Measurements from ENCODE around the gene HOXC6. TPM values are rescaled to one million over a fixed set of nuclear protein-coding genes. Genes with fewer than 3 reads are reported as not detected.

The HOXC6 gene
- total and polyA plus RNA-seq, 9 of the 15 experiments (the other 6 are each of a cell fraction or from before 2014, with no cell fraction given), result 0.06 to 4.0 (median 1.4) TPM

DNA sequence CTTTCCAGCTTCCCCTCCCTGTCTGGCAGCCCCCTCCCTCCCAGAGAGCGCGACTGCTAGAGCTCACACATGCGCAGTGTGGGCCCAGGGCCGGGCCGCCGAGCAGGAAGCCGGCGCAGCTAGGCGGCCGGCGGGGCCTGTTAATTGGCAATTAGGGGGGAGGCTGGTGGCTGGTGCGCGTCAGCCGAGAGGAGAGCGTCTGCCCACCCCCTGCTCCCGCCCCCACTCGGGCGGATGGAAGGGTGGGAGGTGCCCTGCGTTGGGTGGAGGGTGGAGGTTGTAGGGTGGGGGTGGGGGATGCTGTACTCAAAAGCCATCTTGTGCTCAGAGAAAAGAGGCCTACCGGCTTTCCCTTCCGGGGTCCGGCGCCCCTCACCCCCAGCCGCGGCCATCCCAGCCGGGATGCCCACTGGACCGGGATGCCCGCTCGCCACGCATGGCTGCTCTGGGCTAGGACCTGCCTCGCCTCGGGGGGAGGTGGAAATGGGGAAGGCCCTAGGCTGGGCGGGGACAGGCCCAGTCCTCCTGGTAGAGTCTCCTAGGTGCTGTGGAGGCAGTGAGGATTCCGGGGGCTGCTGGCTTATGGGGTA is 10.3 kb upstream of the HOXC6 start (continued):
- TF ChIP-seq CBX2 (IDR thresholded peaks at IDR 0.05; ENCODE audit: insufficient read depth, low read length, poor library complexity, severe bottlenecking) (no peak), SP1 (CRISPR knock-in tag; IDR thresholded peaks at IDR 0.05) (no peak), GTF2A2 (tag; IDR thresholded peaks at IDR 0.05) (no peak), ZNF41 (CRISPR knock-in tag; conservative IDR thresholded peaks at IDR 0.05) (no peak), ZNF717 (CRISPR knock-in tag; IDR thresholded peaks at IDR 0.05) (no peak), KLF16 (IDR thresholded peaks at IDR 0.05) (no peak), XRCC5 (IDR thresholded peaks at IDR 0.05; ENCODE audit: low read depth, low read length) (0 out of 2 replicates have a peak, but pooled peaks have one; percentile 25), PHTF2 (CRISPR knock-in tag; IDR thresholded peaks at IDR 0.05) (no peak), NCOA6 (IDR thresholded peaks at IDR 0.05) (no peak), PHF8 (IDR thresholded peaks at IDR 0.05; ENCODE audit: borderline replicate concordance, low read length) (peak; percentile 61; the same call in 1 of the 2 replicates), TCF7 (IDR thresholded peaks at IDR 0.05; ENCODE audit: borderline replicate concordance) (no peak), SRSF9 (IDR thresholded peaks at IDR 0.05; ENCODE audit: borderline replicate concordance, low read depth, low read length) (no peak), KDM4B (IDR thresholded peaks at IDR 0.05; ENCODE audit: borderline replicate concordance in 2 of 2, low read depth in 1 of 2) (no peak), ZNF165 (CRISPR knock-in tag; IDR thresholded peaks at IDR 0.05; ENCODE audit: borderline replicate concordance) (no peak), MEF2D (tag; conservative IDR thresholded peaks at IDR 0.05; ENCODE audit: low read depth) (no peak), NR3C1 (CRISPR knock-in tag; IDR thresholded peaks at IDR 0.05) (no peak), BHLHE40 (IDR thresholded peaks at IDR 0.05; ENCODE audit: low read length) (no peak), ZNF444 (CRISPR knock-in tag; IDR thresholded peaks at IDR 0.05) (no peak), SMAD2 (IDR thresholded peaks at IDR 0.05; ENCODE audit: low read depth, low read length) (no peak), FOS (IDR thresholded peaks at IDR 0.05; ENCODE audit: extremely low read depth, insufficient read length) (no peak)
- TF ChIP-seq, protein P1, sequence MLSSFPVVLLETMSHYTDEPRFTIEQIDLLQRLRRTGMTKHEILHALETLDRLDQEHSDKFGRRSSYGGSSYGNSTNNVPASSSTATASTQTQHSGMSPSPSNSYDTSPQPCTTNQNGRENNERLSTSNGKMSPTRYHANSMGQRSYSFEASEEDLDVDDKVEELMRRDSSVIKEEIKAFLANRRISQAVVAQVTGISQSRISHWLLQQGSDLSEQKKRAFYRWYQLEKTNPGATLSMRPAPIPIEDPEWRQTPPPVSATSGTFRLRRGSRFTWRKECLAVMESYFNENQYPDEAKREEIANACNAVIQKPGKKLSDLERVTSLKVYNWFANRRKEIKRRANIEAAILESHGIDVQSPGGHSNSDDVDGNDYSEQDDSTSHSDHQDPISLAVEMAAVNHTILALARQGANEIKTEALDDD (IDR thresholded peaks at IDR 0.05), result no peak
- TF ChIP-seq, protein P2, sequence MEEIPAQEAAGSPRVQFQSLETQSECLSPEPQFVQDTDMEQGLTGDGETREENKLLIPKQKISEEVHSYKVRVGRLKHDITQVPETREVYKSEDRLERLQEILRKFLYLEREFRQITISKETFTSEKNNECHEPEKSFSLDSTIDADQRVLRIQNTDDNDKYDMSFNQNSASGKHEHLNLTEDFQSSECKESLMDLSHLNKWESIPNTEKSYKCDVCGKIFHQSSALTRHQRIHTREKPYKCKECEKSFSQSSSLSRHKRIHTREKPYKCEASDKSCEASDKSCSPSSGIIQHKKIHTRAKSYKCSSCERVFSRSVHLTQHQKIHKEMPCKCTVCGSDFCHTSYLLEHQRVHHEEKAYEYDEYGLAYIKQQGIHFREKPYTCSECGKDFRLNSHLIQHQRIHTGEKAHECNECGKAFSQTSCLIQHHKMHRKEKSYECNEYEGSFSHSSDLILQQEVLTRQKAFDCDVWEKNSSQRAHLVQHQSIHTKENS (CRISPR knock-in tag; IDR thresholded peaks at IDR 0.05), result no peak
- TF ChIP-seq, protein P3, sequence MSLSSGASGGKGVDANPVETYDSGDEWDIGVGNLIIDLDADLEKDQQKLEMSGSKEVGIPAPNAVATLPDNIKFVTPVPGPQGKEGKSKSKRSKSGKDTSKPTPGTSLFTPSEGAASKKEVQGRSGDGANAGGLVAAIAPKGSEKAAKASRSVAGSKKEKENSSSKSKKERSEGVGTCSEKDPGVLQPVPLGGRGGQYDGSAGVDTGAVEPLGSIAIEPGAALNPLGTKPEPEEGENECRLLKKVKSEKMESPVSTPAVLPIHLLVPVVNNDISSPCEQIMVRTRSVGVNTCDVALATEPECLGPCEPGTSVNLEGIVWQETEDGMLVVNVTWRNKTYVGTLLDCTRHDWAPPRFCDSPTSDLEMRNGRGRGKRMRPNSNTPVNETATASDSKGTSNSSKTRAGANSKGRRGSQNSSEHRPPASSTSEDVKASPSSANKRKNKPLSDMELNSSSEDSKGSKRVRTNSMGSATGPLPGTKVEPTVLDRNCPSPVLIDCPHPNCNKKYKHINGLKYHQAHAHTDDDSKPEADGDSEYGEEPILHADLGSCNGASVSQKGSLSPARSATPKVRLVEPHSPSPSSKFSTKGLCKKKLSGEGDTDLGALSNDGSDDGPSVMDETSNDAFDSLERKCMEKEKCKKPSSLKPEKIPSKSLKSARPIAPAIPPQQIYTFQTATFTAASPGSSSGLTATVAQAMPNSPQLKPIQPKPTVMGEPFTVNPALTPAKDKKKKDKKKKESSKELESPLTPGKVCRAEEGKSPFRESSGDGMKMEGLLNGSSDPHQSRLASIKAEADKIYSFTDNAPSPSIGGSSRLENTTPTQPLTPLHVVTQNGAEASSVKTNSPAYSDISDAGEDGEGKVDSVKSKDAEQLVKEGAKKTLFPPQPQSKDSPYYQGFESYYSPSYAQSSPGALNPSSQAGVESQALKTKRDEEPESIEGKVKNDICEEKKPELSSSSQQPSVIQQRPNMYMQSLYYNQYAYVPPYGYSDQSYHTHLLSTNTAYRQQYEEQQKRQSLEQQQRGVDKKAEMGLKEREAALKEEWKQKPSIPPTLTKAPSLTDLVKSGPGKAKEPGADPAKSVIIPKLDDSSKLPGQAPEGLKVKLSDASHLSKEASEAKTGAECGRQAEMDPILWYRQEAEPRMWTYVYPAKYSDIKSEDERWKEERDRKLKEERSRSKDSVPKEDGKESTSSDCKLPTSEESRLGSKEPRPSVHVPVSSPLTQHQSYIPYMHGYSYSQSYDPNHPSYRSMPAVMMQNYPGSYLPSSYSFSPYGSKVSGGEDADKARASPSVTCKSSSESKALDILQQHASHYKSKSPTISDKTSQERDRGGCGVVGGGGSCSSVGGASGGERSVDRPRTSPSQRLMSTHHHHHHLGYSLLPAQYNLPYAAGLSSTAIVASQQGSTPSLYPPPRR (CRISPR knock-in tag; IDR thresholded peaks at IDR 0.05; ENCODE audit: borderline replicate concordance), result no peak
